ENCODE data around the gene PDILT.

DNA sequence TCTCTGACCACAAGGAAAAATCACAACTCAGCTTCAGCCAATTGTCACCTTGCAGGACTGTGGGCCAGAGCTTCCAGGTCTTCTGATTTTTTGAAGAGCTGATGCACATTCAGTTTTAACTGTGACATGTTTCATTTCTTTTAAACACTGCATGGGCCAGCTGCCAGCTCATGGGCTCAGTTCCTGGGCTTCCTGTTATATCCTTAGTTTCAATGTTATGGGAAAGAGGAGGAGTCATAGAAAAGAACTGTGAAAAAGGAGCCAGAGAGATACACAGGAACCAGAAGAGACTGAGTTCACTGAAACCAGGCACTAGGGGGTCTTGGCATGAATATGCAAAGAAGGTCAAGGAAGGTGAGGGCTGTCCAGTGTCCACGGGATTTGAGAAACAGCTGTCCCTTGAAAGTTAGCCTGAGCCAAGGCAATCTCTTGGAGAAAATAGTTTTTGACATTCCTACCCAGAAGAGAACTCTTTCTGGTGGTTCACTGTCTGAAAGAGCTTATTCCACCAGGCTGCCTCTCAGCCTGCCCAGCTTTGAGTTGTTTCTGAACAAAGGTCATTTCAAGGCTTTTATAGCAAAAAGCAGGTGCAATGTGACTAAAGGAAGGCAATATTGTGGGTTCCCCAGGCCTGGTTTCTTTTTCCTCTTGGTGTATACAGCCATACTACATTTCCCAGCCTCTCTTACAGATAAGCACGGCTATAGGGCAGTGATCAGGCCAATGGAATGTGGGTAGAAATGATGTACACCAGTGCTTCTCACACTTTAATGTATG, 10.5 kb downstream of the PDILT start:
- TF ChIP-seq, protein P1, sequence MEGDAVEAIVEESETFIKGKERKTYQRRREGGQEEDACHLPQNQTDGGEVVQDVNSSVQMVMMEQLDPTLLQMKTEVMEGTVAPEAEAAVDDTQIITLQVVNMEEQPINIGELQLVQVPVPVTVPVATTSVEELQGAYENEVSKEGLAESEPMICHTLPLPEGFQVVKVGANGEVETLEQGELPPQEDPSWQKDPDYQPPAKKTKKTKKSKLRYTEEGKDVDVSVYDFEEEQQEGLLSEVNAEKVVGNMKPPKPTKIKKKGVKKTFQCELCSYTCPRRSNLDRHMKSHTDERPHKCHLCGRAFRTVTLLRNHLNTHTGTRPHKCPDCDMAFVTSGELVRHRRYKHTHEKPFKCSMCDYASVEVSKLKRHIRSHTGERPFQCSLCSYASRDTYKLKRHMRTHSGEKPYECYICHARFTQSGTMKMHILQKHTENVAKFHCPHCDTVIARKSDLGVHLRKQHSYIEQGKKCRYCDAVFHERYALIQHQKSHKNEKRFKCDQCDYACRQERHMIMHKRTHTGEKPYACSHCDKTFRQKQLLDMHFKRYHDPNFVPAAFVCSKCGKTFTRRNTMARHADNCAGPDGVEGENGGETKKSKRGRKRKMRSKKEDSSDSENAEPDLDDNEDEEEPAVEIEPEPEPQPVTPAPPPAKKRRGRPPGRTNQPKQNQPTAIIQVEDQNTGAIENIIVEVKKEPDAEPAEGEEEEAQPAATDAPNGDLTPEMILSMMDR (conservative IDR thresholded peaks at IDR 0.05), result no peak
- no peak for TF ChIP-seq EZH2 (IDR thresholded peaks at IDR 0.05; ENCODE audit: low read depth)
